ACHN (cell line): ENCODE results near the gene ZNF423.
"Not testable (repeated sequence)": the region's sequence is repeated elsewhere in the genome, so short reads cannot be mapped to it uniquely, and the experiment has no call there.

Experiments used
- DNase-seq: peaks from one replicate; pipeline ENCODE4 v3.0.0-alpha.2; 2015
- in situ Hi-C: cut with HindIII; loops from 2 replicates; pipeline ENCODE4 v1.10.0; 2017; ENCODE audit warnings: low sequenced_read_pairs, low pct_ligation_motif_present, low pct_unique_long_range_greater_than_20kb

The ZNF423 gene

GRCh38 chr16:49698453-49698815 is 157.5 kb downstream of the ZNF423 start:
- in situ Hi-C loops = no loop called here
- DNase-seq = no peak

DNA sequence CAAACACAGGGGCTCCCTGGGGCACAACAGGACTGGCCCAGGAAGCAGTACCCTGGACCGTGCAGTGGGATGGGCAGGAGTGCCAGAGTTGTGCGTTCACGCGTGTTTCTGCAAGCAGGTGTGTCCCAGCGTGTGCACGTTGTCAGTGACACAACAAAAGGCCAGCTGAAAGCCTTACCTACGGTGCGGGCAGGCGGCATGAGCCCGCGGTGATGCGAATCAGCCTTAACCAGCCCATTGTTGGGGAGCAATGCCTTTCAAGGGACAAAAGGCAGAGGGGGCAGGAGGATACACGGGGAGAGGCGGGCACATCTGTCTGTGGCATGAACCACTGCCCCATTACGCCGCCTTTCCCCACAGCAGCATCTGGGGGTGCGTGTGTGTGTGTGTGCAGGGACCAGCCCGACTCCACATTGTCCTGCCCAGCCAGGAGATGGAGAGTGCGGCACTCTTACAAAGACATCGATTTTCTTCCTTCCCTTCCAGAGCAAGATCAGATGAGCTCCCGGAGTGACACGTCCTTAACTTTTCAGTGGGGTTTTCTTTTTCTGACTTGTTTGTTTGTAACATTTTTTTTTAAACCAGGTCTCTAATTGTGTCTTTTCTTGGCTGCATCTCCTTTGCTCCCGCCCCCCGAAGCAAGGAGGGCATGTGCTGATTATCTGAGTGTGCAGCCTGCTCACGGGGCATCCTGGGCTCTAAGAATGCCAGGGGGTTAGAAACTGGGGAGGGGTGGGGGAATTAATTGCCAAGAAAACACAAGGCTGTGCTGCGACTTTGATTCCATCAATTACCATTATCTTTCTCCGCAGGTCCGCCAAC is 158.1 kb downstream of the ZNF423 start:
- no peak for DNase-seq
- in situ Hi-C loops = no loop called here

DNA sequence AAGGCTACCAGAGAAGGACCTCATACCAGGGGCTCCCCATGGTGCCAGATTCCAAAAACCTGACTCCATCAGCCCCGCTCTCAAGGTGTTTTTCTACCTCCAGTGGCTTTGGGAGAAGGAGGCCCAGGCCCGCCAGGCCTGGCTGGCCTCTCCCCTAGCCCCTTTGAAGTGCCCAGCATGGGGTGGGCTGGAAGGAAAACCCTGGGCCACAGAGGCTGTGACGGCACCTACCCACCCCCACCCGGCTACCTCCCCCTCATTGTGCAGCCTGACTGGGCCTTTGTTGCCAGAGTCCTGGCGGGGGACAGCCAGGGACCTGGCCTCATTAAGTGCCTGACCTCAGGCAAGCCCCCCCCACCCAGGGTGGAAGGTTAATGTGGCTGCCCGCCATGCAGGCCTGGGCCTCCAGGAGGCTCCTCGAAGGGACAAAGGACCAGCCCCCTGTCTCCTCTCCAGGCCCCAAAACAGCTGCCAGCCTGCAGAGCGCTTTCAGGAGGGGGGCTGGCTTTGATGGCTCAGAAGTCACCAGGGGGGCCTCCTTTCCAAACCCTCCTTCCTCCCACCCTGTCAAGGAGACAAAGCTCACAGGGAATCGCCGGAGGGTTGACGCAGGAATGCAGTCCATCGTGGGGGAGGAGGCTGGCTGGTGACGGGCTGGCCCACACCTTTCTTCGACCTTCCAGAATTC is 159.4 kb downstream of the ZNF423 start:
- in situ Hi-C loops = no loop called here
- DNase-seq = no peak

DNA sequence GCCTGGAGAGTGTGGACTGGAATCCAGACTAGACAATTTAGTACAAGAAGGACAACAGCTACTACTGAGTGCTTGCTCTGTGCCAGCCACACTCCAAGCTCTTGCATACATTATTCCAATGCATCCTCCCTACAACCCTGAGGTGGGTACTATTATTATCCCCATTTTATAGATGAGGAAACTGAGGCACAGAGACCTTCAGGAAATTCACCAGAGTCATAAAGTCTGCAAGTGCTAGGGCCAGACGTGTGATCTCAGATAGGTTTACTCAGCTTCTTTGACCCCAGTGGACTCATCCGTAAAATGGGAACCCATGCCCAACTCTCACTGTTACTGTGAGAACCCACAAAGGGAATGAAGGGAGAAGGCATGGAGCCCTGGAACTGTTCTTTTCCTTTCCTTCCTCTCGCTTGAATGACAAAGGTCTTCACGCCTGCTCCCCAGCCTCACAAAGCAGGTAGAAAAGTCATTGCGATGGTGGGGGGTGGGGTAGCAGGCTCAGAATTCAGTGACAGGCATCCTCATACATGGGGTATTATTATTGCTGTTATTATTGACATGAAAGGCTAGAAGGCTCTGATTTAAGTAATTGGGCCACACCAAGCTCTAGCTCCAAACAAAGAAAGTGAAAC is 160.0 kb downstream of the ZNF423 start:
- no peak for DNase-seq

GRCh38 chr16:49693445-49693844 is 162.5 kb downstream of the ZNF423 start:
- in situ Hi-C loops = no loop called here
- no peak for DNase-seq

More for the DNA sequence above, 160.0 kb downstream of the ZNF423 start:
- in situ Hi-C loops = no loop called here

DNA sequence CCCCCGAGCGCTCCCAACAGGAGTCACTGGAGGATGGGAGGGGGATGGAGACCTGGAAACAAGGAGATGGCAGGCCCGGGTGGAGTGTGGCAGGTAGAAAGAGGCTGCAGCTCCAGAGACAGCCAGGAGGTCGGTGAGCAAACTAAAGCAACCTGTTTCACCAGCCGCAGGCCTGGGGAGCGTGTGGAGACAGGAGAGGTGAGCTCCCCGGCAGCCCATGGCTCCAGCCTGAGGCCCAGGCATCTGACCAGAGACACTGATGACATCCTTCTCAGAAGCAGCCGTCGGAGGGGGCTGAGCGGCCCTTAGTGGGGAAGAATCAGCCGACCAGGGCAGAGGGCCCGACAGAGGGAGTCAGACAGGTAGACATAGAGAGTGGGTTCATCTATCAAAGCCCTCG is 165.1 kb downstream of the ZNF423 start:
- in situ Hi-C loops = no loop called here
- no peak for DNase-seq

GRCh38 chr16:49688036-49688697 is 167.7 kb downstream of the ZNF423 start:
- in situ Hi-C loops = no loop called here
- DNase-seq = no peak

DNA sequence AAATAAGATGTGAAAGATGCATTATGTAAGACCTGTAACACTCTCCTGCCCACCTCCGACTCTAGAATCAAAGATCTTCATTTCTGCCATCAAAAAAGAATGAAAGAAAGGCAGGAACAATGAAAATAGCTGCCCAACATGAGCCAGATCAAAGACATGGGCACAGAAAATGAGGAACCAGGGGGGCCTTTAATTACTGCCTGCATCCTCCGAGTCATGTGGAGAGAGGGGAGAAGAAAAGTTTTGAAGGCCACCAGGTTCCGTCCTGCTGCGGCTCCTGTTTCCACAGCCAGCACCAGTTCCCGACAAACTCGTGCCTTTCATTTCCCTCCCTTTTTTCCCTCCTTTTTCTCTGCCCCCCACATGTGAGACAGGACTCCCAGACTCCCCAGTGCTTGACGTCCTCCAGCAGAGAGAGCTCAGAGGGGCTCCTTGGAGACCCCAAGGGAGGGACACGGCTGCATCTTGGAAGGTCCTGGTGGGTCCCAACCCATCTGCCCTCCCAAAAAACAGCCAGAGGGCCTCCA is 168.4 kb downstream of the ZNF423 start:
- DNase-seq = no peak
- in situ Hi-C loops = no loop called here

- DNase-seq = no peak
- in situ Hi-C loops = no loop called here
Measured at GRCh38 chr16:49684696-49685095, 171.2 kb downstream of the ZNF423 start.

GRCh38 chr16:49682577-49683165 is 173.2 kb downstream of the ZNF423 start:
- DNase-seq = no peak
- in situ Hi-C loops = no loop called here

- in situ Hi-C loops = no loop called here
- no peak for DNase-seq
Measured at GRCh38 chr16:49681217-49681883, 174.6 kb downstream of the ZNF423 start.

DNA sequence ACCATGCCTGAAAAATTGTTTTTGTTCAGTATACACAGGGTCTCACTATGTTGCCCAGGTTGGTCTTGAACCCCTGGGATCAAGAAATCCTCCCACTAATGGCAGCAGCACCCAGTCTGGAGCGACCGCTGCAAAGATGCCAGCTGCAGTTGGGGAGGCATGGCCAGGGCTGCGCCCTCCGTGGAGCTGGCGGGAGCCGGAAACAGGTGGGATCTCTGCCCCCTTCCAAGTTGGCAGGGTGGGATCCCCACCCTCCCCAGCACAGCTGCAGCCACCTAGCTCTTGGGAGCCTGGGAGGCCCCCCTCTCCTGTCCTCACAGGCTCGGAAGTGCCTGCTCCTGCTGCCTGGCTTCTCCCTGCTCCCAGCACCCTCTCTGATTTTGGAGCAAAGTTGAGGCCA is 176.8 kb downstream of the ZNF423 start:
- no peak for DNase-seq
- in situ Hi-C loops = no loop called here

DNA sequence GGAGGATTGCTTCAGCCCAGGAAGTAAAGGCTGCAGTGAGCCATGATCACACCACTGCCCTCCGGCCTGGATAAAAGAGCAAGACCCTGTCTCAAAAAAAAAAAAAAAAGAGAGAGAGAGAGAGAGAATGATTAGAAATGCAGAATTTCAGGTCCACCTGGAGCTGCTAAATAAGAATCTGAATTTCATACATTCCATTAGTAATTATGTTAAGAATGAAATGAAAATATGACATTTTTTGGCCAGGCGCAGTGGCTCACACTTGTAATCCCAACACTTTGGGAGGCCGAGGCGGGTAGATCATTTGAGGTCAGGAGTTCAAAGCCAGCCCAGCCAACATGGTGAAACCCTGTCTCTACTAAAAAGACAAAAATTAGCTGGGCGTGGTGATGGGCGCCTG is 178.3 kb downstream of the ZNF423 start:
- DNase-seq, in situ Hi-C loops: not testable (repeated sequence)

DNA sequence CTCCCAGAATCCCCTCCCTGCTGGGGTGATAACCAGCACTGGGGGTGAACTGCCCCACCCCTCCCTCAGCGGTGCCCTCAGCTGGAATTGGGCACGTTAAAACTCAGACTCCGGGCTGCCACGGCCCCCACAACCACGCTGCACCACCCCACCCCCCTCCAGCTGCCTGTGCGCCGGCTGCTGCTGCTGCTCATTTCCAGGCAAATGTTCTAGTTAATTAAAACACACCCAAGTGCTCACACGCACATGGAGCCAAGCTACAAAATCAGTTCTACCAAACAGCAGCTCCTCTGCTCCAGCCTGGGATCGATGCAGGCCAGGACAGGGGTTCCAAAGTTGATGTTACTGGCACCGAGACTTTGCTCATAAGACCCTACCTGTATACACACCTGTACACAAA is 180.5 kb downstream of the ZNF423 start:
- no peak for DNase-seq
- in situ Hi-C loops = no loop called here

GRCh38 chr16:49674990-49675389 is 180.9 kb downstream of the ZNF423 start:
- in situ Hi-C loops = no loop called here

GRCh38 chr16:49674351-49674851 is 181.5 kb downstream of the ZNF423 start:
- no peak for DNase-seq
- in situ Hi-C loops = no loop called here

More at GRCh38 chr16:49674990-49675389, 180.9 kb downstream of the ZNF423 start:
- no peak for DNase-seq

- in situ Hi-C loops = no loop called here
Measured at GRCh38 chr16:49673442-49673841, 182.5 kb downstream of the ZNF423 start.

GRCh38 chr16:49672753-49673152 is 183.2 kb downstream of the ZNF423 start:
- DNase-seq = no peak
- in situ Hi-C loops = no loop called here

More at GRCh38 chr16:49673442-49673841, 182.5 kb downstream of the ZNF423 start:
- no peak for DNase-seq
